GM21381 (cell line): ENCODE data around the gene ZBTB7C.

ENCODE experiments used
- ATAC-seq: cut with Tn5 transposase; IDR thresholded peaks from one replicate; pipeline ENCODE4 v1.9.1; 2021; ENCODE audit warnings: mild to moderate bottlenecking, moderate library complexity; ENCODE audit not compliant: unreplicated experiment

Gene ZBTB7C

DNA sequence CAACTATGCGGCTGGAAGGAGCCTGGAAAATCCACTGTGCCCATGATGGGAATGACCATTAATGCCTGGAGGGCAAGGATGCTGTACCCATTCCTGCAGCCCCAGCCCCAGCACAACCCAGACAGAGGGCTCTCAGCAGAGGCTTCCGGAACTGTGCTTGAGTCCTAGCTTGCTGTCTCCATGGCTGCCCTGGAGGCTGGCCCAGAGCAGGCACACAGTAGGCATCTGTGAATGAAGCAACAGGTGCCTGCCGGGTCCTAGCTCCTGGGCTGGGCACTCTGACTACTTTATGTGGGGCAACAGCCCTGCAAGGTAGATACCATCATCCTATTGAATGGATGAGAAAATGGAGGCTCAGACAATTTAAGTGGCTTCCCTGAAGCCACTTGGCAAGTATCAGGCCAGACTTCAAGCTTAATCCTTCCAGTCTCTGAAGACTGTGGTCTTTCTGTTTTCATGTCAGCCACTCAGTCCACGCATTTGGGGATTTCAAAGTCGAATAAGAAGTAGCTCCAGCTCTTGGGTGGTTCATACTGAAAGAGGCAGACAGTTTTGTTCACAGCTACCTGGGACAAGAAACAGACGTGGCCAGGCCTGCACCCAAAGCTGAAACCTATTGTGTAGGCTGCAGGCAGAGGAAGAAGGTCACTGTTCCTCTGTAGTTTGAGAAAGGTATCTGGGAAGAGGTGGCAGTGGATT, 237.5 kb downstream of the ZBTB7C start:
- ATAC-seq: no peak

DNA sequence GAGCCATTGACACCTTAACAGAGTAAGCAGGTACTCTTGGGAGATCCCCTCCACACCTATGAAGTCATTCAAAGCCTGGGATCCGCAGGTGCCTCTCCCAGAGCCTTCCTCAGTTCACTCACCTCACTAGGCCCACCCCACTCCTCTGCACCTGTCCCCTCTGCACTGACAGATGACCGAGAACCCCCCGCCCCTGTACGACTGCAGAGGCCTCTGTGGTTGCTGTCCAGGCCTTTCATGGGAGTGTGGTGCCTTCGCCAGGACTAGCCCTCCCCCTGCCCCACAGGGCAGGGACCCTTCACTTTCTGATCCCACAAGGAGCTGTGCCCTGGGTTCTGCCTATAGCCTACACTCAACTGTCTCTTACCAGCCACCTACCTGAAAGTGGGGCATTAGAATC, 238.5 kb downstream of the ZBTB7C start:
- ATAC-seq: no peak

DNA sequence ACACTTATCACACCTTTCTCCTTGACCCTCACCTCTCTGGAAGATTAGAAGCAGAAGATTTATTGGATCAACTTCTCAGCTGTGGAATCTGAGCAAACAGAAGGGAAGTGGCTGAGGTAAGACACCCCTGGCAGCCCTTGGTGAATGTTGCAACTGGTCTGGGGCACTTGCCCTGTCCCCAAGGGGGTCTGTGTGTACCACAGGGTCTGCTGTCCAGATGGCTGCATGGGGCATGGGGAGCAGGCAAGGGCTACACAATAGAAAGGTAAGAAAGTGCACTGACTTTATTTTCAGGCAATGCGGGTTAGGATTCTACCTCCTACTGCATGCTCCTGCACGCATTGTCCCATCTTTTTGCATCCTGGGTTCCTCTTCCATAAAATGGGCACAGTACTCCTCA, 240.3 kb downstream of the ZBTB7C start:
- no peak for ATAC-seq

DNA sequence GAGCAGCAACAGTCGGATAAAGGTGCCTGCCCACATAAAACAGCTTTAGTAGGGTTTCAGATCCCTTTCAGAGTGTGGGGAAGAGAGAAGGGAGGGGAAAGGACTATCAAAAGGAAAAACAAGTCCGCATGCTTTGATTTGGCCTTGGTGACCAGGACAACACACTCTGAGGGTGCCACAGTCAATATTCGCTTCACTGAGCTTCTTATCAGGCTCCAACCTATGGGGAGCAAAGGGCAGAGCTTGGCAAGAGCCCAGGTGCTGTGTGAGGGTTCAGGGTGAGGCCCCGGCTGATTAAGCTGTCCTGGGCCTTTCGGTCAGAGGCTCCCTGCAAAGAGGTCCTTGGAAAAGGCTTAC, 241.3 kb downstream of the ZBTB7C start:
- ATAC-seq: no peak

DNA sequence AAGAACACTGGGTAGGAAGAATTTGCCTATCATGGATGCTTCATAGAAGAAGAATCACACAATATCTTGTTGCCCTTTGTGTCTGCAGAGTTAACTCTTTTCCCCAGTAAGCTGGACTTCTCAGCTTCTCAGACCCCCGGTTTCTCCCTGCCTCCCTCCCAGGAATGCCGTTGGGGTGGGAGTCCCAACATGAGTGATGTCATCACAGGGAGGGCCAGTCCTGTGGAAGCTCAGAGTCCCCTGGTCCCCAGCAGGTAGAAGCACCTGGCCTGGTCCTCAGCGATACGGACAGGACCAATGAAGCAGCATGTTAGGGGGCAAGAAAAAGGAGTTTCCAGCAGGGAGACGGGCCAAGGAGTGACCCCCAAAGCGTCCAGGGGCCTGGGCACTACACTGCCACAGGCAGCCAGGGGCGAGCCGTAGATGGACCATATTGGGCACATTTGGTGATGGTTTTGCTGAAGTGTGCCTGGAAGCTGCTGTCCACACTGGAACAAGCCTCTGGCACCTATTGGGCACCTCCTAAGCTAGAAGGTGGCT, 242.8 kb downstream of the ZBTB7C start:
- ATAC-seq: no peak

DNA sequence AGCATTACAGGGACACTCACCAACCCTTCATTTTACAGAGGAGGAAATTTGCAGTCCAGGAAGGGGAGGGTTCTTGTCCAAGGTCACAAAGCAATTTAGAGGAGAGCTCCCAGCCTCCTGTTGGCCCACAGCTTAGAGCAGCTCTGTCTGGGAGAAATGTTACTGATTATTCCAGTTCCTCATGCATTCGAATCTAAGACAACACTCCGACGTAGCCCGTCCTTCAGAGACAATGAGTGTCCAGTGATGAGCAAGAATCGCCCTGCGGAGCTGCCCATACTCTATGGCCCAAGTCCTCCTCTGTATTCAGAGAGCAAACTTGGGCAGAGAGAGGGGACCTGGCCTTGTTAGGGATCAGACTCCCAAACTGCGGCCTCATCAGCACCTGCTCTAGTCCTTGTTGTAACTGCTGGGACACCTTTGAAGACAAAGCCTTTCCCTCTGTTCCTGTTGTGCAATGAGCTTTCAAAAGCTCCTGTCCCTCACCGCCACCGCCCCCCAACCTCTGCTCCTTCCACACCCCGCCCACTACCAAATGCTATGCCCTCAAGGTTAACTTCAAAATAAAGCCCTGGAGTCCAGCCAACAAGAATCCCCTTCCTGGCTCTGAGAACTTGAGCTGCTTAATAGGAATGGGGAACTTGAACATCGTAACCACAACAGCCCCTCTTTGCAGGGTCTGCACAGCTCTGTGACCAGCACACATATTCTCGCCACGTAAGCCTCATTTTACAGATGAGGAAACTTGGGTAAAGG, 243.9 kb downstream of the ZBTB7C start:
- ATAC-seq: no peak

DNA sequence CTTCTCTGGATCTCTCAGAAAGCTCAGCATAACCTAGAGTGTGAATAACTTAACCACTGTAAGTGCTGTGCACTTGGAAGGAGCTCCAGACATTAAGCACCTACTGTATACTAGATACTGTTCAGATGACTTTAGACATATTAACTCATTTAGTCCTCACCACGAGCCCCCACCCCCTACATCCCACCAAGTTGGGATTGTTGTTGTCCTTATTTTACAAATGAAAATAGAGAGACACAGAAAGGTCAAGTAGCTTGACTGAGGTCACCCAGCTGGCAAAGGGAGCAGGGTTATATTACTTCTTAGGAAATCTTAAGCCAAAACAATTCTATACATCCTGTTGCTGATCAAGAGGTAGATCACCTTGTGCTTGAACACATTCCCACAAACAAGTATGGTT, 244.5 kb downstream of the ZBTB7C start:
- ATAC-seq: no peak

DNA sequence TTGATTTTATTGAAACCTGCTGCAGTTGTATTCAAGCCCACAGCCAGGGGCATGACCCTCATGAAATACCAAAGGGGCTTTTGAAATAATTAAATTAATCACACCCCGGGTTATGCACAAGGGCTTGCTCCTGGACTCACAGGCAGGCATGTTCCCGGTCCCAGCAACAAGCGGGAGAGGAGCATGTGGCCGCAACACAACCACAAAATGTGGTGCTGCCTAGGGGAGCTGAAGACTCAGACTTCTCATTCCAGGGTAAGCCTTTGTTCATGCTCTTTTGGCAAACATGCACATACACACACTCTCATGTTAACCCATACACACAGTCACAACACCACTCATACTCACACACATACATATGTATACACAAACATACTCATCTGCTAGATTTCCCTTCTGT, 245.1 kb downstream of the ZBTB7C start:
- ATAC-seq: no peak

DNA sequence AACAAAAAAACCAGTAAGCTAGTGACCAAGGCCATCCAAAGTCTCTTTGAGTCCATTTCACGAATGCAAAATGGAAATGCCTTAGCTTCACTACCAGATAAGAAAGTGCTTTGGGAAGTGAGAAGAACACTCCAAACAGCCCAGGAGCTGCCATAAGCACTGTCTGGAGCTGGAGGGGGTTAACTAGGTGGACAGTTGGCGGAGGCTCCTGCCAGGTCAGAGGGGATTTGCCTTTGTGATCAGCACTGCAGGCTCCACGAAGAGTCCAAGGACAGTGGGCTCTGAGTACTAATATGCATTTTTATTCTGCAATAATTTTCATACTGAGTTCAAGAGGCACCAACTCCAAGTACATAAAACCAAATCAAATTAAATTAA, 245.5 kb downstream of the ZBTB7C start:
- ATAC-seq: no peak

DNA sequence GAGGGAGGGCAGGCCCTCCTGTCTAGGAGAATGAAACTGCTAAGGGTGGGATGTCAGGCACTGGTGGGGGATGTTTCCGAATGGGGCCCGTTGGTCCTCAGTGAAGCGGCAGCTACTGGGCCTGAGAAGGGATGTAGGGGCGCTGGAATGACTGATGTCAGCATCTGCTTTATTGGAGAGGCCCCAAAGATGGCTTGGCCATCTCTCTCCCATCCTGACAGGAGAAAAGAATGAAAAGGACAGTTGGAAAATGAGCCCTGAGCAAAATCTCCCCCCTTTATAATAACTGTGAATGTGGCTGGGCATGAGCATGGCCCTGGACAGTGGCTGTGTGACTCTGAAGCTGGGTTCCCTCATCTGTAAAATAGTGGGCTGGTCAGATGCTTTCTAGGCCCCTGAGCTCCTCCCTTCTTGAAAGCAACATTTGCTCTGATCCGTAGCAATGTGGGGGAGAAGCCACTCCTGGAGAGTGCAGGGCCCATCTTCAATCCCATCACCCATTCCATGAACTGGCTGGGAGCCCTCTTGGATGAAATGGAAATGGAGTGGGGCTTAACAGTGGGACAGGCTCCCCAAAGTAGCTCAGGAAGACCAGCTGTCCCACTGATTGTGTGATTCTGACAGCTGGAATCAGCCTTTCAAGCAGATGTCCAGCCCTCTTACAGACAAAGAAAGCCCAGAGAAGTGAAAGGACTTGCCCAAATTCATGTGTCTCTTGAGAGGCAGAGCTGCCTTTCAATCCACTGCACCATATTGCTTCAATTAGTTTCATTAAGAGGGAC, 246.0 kb downstream of the ZBTB7C start:
- ATAC-seq: no peak

DNA sequence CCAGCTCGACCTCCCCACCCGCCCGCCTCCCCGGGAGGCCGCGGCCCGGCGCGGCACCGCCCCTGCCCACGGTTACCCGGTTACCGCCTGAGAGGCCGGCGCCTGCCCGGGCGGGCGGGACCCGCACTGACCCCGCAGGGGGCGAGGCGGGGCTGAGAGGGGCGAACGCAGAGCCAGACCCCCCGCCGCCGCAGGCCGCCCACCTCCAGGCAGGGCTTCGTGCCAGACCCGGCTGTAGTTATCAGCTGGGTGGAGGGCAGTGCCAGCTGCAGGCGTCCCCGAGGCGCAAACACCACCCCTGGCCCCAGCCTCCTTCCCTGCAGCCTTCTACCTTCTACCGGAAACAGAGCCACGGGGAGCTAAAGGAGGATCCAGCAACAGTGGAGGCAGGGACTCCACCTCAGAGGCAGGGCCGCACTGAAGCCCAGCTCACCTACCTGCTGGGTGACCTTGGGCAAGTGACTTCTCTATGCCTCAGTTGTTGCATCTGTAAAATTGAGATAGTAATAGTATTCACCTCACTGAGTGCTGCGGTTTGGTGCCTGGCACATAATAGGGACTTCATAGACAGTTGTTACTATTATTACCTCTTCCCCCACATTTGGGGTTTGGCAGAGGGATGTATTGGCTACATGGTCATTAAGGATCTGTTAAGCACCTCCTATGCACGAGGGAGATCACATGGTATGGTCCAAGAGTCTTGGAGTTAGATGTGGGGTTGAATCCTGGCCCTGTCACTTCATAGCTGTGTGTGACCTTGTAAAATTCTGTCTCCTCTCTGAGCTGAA, 247.1 kb downstream of the ZBTB7C start:
- ATAC-seq: peak; percentile 63

DNA sequence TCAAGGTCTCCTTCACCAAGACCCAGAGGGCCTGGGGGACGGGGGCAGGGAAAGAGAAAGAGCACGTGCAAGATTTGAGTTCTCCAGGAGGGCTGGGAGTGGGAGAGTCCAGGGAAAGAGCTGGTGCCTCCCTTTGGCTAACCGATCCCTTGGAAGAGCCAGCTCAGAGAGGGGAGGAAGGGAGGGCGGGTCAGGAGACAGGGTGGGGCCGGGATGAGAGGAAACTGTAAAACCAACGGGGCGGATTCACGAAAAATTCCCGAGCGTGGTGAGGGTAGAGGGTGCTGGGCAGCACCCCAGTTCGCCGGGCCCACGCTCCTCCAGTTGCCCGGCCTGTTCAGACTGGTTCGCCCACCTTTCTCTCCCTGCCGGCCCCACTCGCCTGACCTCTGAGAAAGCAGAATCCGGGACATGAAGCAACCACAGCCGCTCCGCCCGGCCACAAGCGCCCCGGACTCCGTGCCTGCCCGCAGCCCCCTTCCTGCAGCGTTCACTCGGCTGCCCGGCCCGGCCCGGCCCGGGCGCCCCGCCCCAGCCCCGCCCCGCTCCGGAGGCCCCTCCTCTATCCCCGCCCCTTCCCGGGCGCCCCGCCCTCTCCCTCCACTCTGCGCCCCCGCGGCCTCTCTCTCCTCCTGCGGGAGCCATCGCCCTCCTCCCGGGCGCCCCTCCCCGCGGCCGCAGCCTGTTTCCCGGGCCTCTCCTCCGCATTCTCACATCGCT, 247.8 kb downstream of the ZBTB7C start:
- ATAC-seq: peak; percentile 88

DNA sequence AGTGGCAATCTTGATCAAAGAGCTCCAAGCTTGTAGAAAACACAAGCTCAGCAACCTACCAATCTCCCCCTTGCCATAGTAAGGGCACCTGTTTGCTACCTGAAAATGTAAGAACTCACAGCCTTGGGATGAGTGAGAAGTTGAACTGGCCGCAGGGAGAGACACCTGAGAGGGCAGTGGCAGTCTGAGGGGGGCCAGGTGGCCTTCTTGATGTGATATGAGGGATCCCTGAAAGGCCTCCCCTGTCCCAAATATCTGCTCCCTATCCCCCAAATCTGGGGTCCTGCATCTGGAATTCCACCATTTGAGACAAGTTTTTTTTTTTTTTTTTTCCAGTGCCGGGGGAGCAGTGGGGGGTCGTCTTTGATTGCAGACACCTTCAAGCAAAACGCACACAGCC, 248.6 kb downstream of the ZBTB7C start:
- ATAC-seq: no peak

DNA sequence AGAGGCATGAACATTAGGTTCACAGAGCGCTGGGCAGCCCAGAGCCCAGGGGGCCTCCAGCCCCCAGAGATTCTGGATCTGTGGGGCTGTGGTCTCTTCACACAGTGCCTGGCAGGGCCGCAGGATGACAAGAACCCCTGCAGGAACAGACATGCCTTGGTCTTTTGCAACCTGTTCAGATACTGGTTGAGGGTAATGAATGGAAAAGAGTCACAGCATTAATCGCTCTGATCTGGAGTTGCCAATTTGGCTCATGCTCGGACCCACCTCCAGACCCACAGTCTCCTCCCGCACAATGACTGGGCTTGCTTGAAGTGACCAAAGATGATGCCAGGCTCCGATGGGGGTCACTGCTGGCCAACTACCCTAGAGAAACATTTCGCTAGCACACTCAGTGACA, 249.4 kb downstream of the ZBTB7C start:
- ATAC-seq: no peak

DNA sequence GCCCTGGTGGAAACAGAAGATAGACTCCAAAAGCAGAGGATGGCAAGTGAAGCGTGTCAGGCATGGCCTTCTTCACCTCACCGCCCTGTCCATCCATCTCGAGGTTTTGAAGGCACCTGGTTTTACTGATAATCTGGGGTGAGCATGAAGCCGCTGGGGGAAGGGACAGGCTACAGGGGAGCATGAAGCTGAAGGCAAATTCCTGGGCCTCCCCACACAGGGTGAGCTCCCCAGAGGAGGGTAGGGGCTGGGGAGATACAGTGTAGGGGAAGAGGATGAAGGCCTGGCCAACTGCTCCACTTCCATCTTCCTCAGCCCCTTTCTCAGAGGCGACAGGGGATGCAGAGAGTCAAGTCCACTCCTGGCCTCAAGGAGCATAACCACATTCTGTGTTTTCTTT, 250.5 kb downstream of the ZBTB7C start:
- no peak for ATAC-seq

DNA sequence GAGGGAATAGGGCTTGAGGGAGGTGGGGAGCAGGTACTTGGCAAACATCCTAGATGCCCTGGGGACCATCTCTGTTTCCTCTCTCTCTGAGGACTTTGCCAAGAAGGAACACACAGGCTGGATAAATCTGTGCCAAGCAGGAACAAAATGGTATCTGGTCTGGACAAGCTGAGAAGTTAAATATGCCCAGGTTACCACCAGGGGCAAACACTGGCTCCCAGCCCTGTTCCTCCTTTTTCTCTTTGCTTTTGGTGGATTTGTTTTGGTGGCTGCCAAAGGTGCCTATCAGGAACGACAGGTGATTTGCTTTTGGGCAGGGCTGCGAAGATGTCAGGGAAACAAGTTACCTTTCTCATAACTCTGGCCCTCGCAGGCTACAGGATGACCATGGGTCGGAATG, 251.2 kb downstream of the ZBTB7C start:
- no peak for ATAC-seq

DNA sequence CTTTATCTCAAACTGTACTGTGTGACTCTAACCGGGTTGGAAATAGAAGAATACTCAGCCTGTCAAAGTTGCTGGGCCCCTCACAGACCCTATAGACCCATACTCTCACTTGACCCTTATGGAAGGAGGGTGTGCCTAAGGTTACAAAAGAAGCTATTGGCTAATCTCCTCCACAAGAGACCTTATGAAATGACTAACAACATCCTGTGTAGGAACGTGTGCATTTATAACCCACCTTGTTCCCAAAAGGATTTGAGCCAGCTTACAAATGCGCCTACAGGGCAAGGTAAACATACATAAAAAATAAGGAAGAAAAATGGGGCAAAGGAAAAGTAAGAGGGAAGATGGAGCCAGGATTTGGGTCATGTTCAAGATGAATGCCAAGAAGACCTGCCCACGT, 253.3 kb downstream of the ZBTB7C start:
- no peak for ATAC-seq

DNA sequence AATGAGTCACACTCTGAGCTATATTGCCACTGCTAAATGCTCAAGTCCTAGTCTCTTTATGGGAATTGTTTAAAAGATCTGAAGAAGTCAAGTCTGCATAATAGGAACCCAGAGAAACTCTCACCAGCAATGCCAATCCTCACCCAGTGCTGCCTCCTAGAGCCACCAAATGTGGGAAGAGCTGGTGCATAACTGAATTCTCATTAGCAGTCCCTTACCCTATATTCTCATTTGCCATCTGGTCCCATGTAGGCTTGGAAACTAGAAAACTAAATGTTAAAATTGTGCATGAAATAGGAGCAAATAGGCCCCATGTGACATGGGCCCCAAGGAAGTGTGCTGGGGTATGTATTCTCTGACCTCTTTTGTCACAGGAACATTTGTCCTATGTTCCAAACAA, 254.4 kb downstream of the ZBTB7C start:
- ATAC-seq: no peak

DNA sequence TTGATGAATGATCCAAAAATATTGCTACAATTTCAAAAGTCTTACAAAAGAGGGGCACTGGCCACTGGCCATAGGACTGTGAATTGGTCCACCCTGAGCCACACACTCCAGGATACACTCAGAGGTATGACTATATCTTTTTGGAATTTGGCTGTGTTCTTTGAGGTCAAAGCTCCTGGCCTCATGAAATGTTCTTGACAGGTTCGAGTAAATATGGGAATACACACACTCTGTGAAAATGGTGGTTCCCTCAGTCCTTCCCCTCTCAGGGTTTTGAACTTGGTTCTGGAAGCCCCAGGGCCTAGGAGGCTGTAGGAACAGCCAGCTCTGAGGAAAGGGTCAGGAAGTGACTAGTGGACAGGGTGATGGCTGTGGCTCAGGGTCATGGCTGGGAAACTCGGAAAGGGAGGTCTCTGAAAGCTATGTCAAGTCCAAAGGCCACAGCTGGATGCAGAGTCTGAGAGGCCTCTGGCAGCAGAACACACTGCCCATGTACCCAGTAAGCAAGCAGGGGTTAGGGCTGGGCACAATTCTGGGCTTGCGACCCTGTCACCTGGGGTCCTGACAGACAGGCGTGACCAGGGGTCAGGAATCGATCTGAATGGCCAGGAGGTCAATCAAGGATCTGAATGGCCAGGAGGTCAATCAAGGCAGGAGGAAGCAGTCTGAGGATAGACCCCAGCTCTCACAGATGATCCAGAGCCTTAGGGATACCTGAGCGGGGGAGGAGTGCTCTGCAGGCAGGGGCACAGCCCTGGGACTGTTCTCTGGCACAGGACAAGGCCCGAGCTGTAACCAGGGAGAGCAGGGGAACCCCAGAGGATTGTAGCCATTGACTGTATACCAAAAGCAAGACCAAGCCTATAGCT, 255.3 kb downstream of the ZBTB7C start:
- no peak for ATAC-seq
